Measurements from ENCODE around the gene HSF5. TPM values are rescaled to one million over a fixed set of nuclear protein-coding genes. Genes with fewer than 3 reads are reported as not detected.
A peak's percentile ranks its signal among the peaks of the same experiment; 100 is the strongest.

HSF5 gene
- total and polyA plus RNA-seq, 2 of the 4 experiments (the other 2 are of a cell fraction): not detected

DNA sequence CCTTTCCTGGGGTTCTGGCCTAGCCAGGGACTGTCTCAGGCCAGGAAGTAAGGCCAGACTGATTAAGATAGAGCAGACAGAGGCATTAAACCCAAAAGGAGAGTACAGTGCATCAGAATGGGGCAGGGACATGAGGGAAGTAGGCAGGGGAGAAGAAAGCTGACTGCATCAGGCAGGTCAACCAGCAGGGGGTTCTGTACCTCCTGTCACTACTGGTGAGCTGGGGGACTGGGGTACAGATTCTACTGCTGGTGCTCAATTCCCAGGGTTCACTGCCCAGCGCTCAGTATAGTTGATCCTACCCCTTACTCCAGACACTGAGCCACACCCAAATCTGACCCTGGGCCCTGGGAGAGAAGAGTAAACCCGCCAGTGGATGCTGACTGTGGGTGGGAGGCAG, 39.1 kb upstream of the HSF5 start:
- H2BK5ac ChIP-seq (ENCODE audit: low read depth, low read length, poor library complexity, severe bottlenecking): no peak overlapping the region
- ATAC-seq (ENCODE audit: low read depth) (no peak), DNase-seq (no peak)
- POLR2A ChIA-PET (ENCODE audit: unreplicated experiment): no interaction called here
- TF ChIP-seq RAD21 (IDR thresholded peaks at IDR 0.05; ENCODE audit: low read length) (no peak), MXI1 (IDR thresholded peaks at IDR 0.05; ENCODE audit: borderline replicate concordance, low read depth, low read length) (no peak), MAZ (IDR thresholded peaks at IDR 0.05; ENCODE audit: borderline replicate concordance, low read depth, low read length) (no peak), POLR2A (IDR thresholded peaks at IDR 0.05; ENCODE audit: low read depth, low read length) (no peak), RFX5 (IDR thresholded peaks at IDR 0.05; ENCODE audit: low read depth, low read length) (no peak), SMC3 (IDR thresholded peaks at IDR 0.05; ENCODE audit: low read depth, low read length) (no peak), BHLHE40 (IDR thresholded peaks at IDR 0.05; ENCODE audit: low read depth, low read length) (no peak), RCOR1 (IDR thresholded peaks at IDR 0.05; ENCODE audit: insufficient replicate concordance, low read length) (no peak), FOS (IDR thresholded peaks at IDR 0.05; ENCODE audit: low read depth, low read length) (no peak), CHD1 (IDR thresholded peaks at IDR 0.05; ENCODE audit: low read depth, low read length) (no peak), NFE2L2 (IDR thresholded peaks at IDR 0.05; ENCODE audit: low read depth, low read length) (no peak), CEBPB (IDR thresholded peaks at IDR 0.05; ENCODE audit: low read depth, low read length) (no peak), MAFK (IDR thresholded peaks at IDR 0.05; ENCODE audit: low read depth, low read length) (no peak)
- TF ChIP-seq, protein P1, sequence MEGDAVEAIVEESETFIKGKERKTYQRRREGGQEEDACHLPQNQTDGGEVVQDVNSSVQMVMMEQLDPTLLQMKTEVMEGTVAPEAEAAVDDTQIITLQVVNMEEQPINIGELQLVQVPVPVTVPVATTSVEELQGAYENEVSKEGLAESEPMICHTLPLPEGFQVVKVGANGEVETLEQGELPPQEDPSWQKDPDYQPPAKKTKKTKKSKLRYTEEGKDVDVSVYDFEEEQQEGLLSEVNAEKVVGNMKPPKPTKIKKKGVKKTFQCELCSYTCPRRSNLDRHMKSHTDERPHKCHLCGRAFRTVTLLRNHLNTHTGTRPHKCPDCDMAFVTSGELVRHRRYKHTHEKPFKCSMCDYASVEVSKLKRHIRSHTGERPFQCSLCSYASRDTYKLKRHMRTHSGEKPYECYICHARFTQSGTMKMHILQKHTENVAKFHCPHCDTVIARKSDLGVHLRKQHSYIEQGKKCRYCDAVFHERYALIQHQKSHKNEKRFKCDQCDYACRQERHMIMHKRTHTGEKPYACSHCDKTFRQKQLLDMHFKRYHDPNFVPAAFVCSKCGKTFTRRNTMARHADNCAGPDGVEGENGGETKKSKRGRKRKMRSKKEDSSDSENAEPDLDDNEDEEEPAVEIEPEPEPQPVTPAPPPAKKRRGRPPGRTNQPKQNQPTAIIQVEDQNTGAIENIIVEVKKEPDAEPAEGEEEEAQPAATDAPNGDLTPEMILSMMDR (conservative IDR thresholded peaks at IDR 0.05; ENCODE audit: low read depth, low read length): no peak
- TF ChIP-seq, protein P2, sequence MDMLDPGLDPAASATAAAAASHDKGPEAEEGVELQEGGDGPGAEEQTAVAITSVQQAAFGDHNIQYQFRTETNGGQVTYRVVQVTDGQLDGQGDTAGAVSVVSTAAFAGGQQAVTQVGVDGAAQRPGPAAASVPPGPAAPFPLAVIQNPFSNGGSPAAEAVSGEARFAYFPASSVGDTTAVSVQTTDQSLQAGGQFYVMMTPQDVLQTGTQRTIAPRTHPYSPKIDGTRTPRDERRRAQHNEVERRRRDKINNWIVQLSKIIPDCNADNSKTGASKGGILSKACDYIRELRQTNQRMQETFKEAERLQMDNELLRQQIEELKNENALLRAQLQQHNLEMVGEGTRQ (IDR thresholded peaks at IDR 0.05; ENCODE audit: low read depth, low read length): no peak
- TF ChIP-seq, protein P3, sequence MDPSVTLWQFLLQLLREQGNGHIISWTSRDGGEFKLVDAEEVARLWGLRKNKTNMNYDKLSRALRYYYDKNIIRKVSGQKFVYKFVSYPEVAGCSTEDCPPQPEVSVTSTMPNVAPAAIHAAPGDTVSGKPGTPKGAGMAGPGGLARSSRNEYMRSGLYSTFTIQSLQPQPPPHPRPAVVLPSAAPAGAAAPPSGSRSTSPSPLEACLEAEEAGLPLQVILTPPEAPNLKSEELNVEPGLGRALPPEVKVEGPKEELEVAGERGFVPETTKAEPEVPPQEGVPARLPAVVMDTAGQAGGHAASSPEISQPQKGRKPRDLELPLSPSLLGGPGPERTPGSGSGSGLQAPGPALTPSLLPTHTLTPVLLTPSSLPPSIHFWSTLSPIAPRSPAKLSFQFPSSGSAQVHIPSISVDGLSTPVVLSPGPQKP (IDR thresholded peaks at IDR 0.05; ENCODE audit: borderline replicate concordance, low read depth, low read length): no peak
- H3K14ac ChIP-seq (replicated peaks; ENCODE audit: low read depth, low read length): no peak overlapping the region
- no peak overlapping the region for H4K91ac ChIP-seq (ENCODE audit: insufficient read depth, low read depth, low read length)
- in situ Hi-C loops (cut with MboI; ENCODE audit: low sequenced_read_pairs) (no loop called here), intact Hi-C loops (cut with micrococcal nuclease) (no loop called here), dilution Hi-C loops (cut with HindIII; ENCODE audit: low sequenced_read_pairs, unreplicated experiment) (no loop called here)
- H3K4ac ChIP-seq (ENCODE audit: low read depth, low read length): peak overlapping the region; percentile 25; the same call in 1 of the 2 replicates
- no peak overlapping the region for H3K4me2 ChIP-seq (ENCODE audit: low read depth, low read length)
- H3K36me3 ChIP-seq (ENCODE audit: control insufficient read depth, insufficient read depth, low read length): no peaks in the 10 kb centered on the region
- H3K56ac ChIP-seq (ENCODE audit: extremely low read depth, insufficient read depth, low read length): no peak overlapping the region
- 0 out of 2 replicates have a peak overlapping the region, but pooled peaks have one; percentile 43 for H2AK5ac ChIP-seq (ENCODE audit: low read depth, low read length)
- no peaks in the 10 kb centered on the region for H3K9me3 ChIP-seq (ENCODE audit: control insufficient read depth, insufficient read depth, low read length)
- no TSS peak for BruUV-seq (replicated peaks)
- H3K27ac ChIP-seq (ENCODE audit: insufficient read depth, low read length): no peak overlapping the region
- no peak overlapping the region for H4K8ac ChIP-seq (ENCODE audit: low read depth in 2 of 2, low read length in 2 of 2)
- no peak overlapping the region for H3K9ac ChIP-seq (ENCODE audit: low read depth, low read length)
- H3K4me3 ChIP-seq (ENCODE audit: insufficient read depth, low read depth, low read length): no peak overlapping the region
- peaks cover 18% of the 10 kb centered on the region for H3K4me1 ChIP-seq (ENCODE audit: control insufficient read depth, insufficient read depth, low read length)
- H4K5ac ChIP-seq (ENCODE audit: low read depth, low read length): peak overlapping the region; percentile 19; the same call in 1 of the 2 replicates
- H4K20me1 ChIP-seq (ENCODE audit: insufficient read depth, low read length): no peaks in the 10 kb centered on the region
- no peak overlapping the region for H3K23ac ChIP-seq (ENCODE audit: low read depth, low read length)
- H3K9me1 ChIP-seq (ENCODE audit: insufficient read depth, low read length): peaks cover 16% of the 10 kb centered on the region
- H3K27me3 ChIP-seq (ENCODE audit: control insufficient read depth, insufficient read depth, low read length): no peaks in the 10 kb centered on the region; the same call in 1 of the 2 replicates
- CTCF ChIA-PET: interaction anchor here (1.5 kb wide), 1 partner anchor 8 kb away, joined by 3 read pairs; no protein-coding TSS in a partner anchor
- H3K79me1 ChIP-seq (ENCODE audit: low read depth in 1 of 2, low read length in 2 of 2): no peaks in the 10 kb centered on the region; a peak in 1 of 4 replicates
- no peak overlapping the region for H2BK120ac ChIP-seq (ENCODE audit: low read depth, low read length)
- H2AK9ac ChIP-seq (replicated peaks; ENCODE audit: low read depth, low read length, poor library complexity): no peak overlapping the region
- 0 out of 2 replicates have a peak overlapping the region, but pooled peaks have one; percentile 14 for H2BK20ac ChIP-seq (ENCODE audit: low read depth, low read length)
- H2AFZ ChIP-seq (replicated peaks; ENCODE audit: low read length, poor library complexity): no peak overlapping the region
- WGBS, 2 experiments (ENCODE audit: extremely low coverage in 2 of 2, insufficient read length in 1 of 2): no CpG with 5 or more reads among the region's 2 CpGs
- no peak overlapping the region for H2BK15ac ChIP-seq (ENCODE audit: low read depth, low read length)
- no peak overlapping the region for H3K18ac ChIP-seq (ENCODE audit: low read depth, low read length)

Measured in IMR-90 (cell line).